Fibroblast of lung (primary cell): ENCODE measurements around the gene TXNDC16. TPM values are rescaled to one million over a fixed set of nuclear protein-coding genes. Genes with fewer than 3 reads are reported as not detected.
"Not testable (repeated sequence)": the region's sequence is repeated elsewhere in the genome, so short reads cannot be mapped to it uniquely, and the experiment has no call there.

Experiments
- DNase-seq, 2 donors: peaks; one replicate each; pipeline versions ENCODE4 v3.0.0 to v3.0.0-alpha.2; 2010; ENCODE audit warnings: low read depth in 2 of 2
- H2AFZ ChIP-seq: 2 replicates; pipeline ENCODE4 v1.5.1; 2012; ENCODE audit warnings: low read length, control low read depth, inconsistent platforms
- H3K27ac ChIP-seq: 2 replicates; pipeline ENCODE4 v1.5.1; 2011; ENCODE audit warnings: low read length, control low read depth; ENCODE audit not compliant: insufficient read depth
- H3K27me3 ChIP-seq: 2 replicates; pipeline ENCODE4 v1.5.1; 2011; ENCODE audit warnings: mild to moderate bottlenecking, low read length; ENCODE audit not compliant: control insufficient read depth, insufficient read depth
- H3K36me3 ChIP-seq: 2 replicates; pipeline ENCODE4 v1.5.1; 2011; ENCODE audit warnings: low read length; ENCODE audit not compliant: control insufficient read depth, insufficient read depth
- H3K4me1 ChIP-seq: 2 replicates; pipeline ENCODE4 v1.5.1; 2011; ENCODE audit warnings: low read length; ENCODE audit not compliant: control insufficient read depth, insufficient read depth; ENCODE audit errors: extremely low read depth
- H3K4me2 ChIP-seq: 2 replicates; pipeline ENCODE4 v1.5.1; 2011; ENCODE audit warnings: low read length, control low read depth; ENCODE audit not compliant: insufficient read depth; ENCODE audit errors: extremely low read depth
- H3K4me3 ChIP-seq, 4 experiments: fragments of 200-600 bp in 1 of 4; sonication (generic) in 1 of 4; replicated peaks in 1 of 4; 2 replicates each; pipeline ENCODE4 v1.5.1; 2011 to 2016; ENCODE audit warnings: low read length in 4 of 4, low read depth in 3 of 4, mild to moderate bottlenecking in 3 of 4, control low read depth in 2 of 4, inconsistent platforms in 1 of 4, mixed read lengths in 1 of 4; ENCODE audit not compliant: insufficient read depth in 1 of 4; ENCODE audit errors: control extremely low read depth in 1 of 4
- H3K79me2 ChIP-seq: 2 replicates; pipeline ENCODE4 v1.5.1; 2012; ENCODE audit warnings: mild to moderate bottlenecking, low read length, inconsistent platforms; ENCODE audit not compliant: control insufficient read depth, insufficient read depth
- H3K9ac ChIP-seq: 2 replicates; pipeline ENCODE4 v1.5.1; 2011; ENCODE audit warnings: mild to moderate bottlenecking, low read length, control low read depth; ENCODE audit not compliant: insufficient read depth
- H3K9me3 ChIP-seq: 2 replicates; pipeline ENCODE4 v1.5.1; 2012; ENCODE audit warnings: low read depth, low read length; ENCODE audit not compliant: control insufficient read depth, insufficient read depth
- H4K20me1 ChIP-seq: 2 replicates; pipeline ENCODE4 v1.5.1; 2011; ENCODE audit warnings: low read length; ENCODE audit not compliant: control insufficient read depth, insufficient read depth; ENCODE audit errors: extremely low read depth
- CTCF ChIP-seq, 2 donors: IDR thresholded peaks in 1 of 2; conservative IDR thresholded peaks in 1 of 2; 1 replicate in 1 of 2; 2 replicates in 1 of 2; pipeline ENCODE4 v1.5.1; 2011 to 2012; ENCODE audit warnings: low read length in 2 of 2, control low read depth in 1 of 2, inconsistent platforms in 1 of 2, low read depth in 1 of 2, mild to moderate bottlenecking in 1 of 2
- EZH2 ChIP-seq: IDR thresholded peaks from 2 replicates; pipeline ENCODE4 v1.5.1; 2012; ENCODE audit warnings: low read length, control low read depth, mild to moderate bottlenecking; ENCODE audit errors: missing control alignments
- polyA plus RNA-seq, 2 donors: library from polyadenylated mRNA; depleted of rRNA in 1 of 2; stranded (reverse) in 1 of 2; unstranded in 1 of 2; fragments of >200 nt; gene quantifications; 2 replicates each; pipeline ENCODE4 v1.2.1, GENCODE V29; 2011 to 2012; ENCODE audit warnings: missing spikeins in 1 of 2
- total RNA-seq: library from RNA; depleted of rRNA; stranded (reverse); fragments of >200 nt; gene quantifications from 2 replicates; pipeline ENCODE4 v1.2.1, GENCODE V29; 2014

TXNDC16 gene
- total and polyA plus RNA-seq, 2 donors (not counting 1 experiment from before 2014, with no cell fraction given), result 3.0 to 6.6 TPM

DNA sequence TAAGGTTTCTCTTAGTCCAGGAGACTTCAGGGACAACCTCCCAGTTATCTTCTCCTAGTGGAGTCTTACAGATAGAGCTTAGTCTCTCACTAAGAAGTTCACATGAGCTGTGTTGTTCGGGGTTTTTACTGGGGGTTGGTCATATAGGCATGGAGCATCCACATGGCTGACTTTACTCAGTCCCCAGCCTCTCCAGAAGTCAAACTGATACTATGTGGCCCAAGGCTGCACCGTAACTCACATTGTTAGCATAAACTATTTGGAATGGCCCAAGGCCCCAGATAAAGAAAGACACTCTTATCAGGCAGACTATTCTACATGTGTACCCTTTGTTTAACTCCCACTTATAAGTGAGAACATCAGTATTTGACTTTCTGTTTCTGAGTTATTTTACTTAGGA is 23.6 kb upstream of the TXNDC16 start:
- no peak overlapping the region for H3K4me2 ChIP-seq
- H3K9ac ChIP-seq, result no peak overlapping the region
- no peak overlapping the region for H2AFZ ChIP-seq
- H4K20me1 ChIP-seq, result no peaks in the 10 kb centered on the region
- no peak for DNase-seq
- H3K27ac ChIP-seq, result no peak overlapping the region
- no peaks in the 10 kb centered on the region for H3K36me3 ChIP-seq
- no peaks in the 10 kb centered on the region for H3K79me2 ChIP-seq
- H3K4me3 ChIP-seq, result no peak overlapping the region
- no peaks in the 10 kb centered on the region for H3K4me1 ChIP-seq
- TF ChIP-seq CTCF (conservative IDR thresholded peaks at IDR 0.05 in 1 of 2, IDR thresholded peaks at IDR 0.05 in 1 of 2; ENCODE audit: low read depth in 1 of 2, low read length in 2 of 2), result no peak
- no peak for TF ChIP-seq EZH2
- H3K27me3 ChIP-seq, result no peaks in the 10 kb centered on the region
- no peaks in the 10 kb centered on the region for H3K9me3 ChIP-seq

DNA sequence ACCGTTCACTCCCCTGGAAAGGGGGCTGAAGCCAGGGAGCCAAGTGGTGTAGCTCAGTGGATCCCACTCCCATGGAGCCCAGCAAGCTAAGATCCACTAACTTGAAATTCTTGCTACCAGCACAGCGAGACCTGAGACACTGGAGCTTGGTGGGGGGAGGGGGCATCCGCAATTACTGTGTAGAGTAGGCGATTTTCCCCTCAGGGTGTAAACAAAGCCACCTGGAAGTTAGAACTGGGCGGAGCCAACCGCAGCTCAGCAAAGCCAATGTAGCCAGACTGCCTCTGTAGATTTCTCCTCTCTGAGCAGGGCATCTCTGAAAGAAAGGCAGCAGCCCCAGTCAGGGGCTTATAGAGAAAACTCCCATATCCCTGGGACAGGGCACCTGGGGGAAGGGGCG is 16.1 kb upstream of the TXNDC16 start:
- not testable (repeated sequence) for H3K9ac ChIP-seq, H3K9me3 ChIP-seq, H3K4me2 ChIP-seq, H3K27me3 ChIP-seq, H2AFZ ChIP-seq, H3K4me1 ChIP-seq, DNase-seq, H3K79me2 ChIP-seq, H4K20me1 ChIP-seq, H3K27ac ChIP-seq, H3K36me3 ChIP-seq, H3K4me3 ChIP-seq

DNA sequence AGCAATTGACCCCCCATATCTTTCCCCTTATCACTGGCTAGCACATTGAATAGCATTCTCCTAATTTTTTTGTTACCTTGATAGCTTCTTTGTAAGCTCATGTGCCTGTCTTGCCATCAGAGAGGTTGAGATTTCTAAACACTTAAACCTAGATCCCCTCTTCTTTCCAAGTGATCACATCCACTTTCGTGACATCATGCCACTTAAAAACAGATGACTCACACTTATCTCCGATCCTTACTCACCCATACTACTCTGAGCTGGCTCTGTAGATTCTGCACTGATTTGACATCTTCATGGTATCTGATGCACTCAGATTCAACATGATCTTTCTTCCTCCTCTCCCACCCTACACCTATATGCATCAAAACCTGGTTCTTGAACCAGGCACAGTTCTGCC is 10.8 kb upstream of the TXNDC16 start:
- peak; percentile 46 to 68 for DNase-seq

More for the DNA sequence above, 10.8 kb upstream of the TXNDC16 start:
- no peaks in the 10 kb centered on the region for H3K79me2 ChIP-seq
- H2AFZ ChIP-seq, result no peak overlapping the region
- H4K20me1 ChIP-seq, result no peaks in the 10 kb centered on the region
- H3K9ac ChIP-seq, result no peak overlapping the region
- H3K27ac ChIP-seq, result no peak overlapping the region
- H3K4me3 ChIP-seq, result no peak overlapping the region
- no peaks in the 10 kb centered on the region for H3K9me3 ChIP-seq
- no peaks in the 10 kb centered on the region for H3K27me3 ChIP-seq
- TF ChIP-seq CTCF (conservative IDR thresholded peaks at IDR 0.05 in 1 of 2, IDR thresholded peaks at IDR 0.05 in 1 of 2; ENCODE audit: low read depth in 1 of 2, low read length in 2 of 2) (no peak), EZH2 (no peak)
- H3K4me1 ChIP-seq, result no peaks in the 10 kb centered on the region
- no peak overlapping the region for H3K4me2 ChIP-seq
- no peaks in the 10 kb centered on the region for H3K36me3 ChIP-seq
